NCI-H1092 (cell line): ENCODE data around the gene PARVA.

Experiments used
- DNase-seq: peaks from one replicate; lab custom pipeline; 2025; lab: John Stamatoyannopoulos, UW

Gene PARVA

GRCh38 chr11:12531020-12531419, 153.6 kb downstream of the PARVA start:
- no peak for DNase-seq

- DNase-seq = no peak
Observed at GRCh38 chr11:12531681-12532080, 154.3 kb downstream of the PARVA start.

GRCh38 chr11:12532580-12532979, 155.2 kb downstream of the PARVA start:
- DNase-seq = no peak

DNA sequence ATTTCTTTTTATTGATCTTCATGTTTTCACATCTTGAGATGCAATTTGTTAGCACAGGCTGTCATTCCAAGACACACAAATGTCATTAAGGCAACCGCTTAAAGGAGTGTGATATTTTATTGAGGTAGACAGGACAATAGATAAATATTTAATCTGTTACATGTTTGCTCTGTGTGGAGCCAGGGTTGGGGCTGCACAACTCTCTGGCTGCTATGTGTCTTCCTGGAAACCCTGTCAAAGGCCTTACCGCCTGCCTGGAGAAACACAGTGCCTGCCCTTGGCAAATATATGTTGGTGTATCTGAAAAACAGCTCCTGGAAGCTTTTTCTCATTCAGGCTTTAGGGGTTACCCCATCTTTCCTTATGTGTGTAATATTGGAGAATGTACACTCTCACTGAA, 157.2 kb downstream of the PARVA start:
- no peak for DNase-seq

GRCh38 chr11:12535321-12535720, 157.9 kb downstream of the PARVA start:
- DNase-seq = no peak

DNA sequence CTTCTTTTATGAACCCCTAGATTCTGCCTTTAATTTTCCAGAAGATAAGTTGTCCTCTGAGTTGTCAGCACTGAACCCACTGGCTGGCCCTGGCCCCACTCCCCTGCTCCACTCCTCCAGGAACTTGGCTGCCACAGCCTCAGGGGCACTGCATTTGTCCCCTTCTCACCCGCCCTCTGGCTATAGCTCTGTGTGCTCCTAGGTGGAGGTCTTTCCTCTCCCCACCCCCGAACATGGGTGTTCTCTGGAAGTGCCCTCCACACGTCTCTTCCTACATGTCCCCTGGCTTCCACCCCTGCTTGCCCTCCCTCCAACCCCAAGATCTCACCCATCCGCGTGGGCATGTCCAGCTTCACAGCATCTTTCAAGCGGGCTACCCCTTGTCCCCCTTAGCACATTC, 159.2 kb downstream of the PARVA start:
- no peak for DNase-seq

- no peak for DNase-seq
Observed at GRCh38 chr11:12537778-12538401, 160.5 kb downstream of the PARVA start.

- DNase-seq = no peak
Observed at GRCh38 chr11:12538889-12539421, 161.6 kb downstream of the PARVA start.

GRCh38 chr11:12539572-12539971, 162.2 kb downstream of the PARVA start:
- DNase-seq = no peak

DNA sequence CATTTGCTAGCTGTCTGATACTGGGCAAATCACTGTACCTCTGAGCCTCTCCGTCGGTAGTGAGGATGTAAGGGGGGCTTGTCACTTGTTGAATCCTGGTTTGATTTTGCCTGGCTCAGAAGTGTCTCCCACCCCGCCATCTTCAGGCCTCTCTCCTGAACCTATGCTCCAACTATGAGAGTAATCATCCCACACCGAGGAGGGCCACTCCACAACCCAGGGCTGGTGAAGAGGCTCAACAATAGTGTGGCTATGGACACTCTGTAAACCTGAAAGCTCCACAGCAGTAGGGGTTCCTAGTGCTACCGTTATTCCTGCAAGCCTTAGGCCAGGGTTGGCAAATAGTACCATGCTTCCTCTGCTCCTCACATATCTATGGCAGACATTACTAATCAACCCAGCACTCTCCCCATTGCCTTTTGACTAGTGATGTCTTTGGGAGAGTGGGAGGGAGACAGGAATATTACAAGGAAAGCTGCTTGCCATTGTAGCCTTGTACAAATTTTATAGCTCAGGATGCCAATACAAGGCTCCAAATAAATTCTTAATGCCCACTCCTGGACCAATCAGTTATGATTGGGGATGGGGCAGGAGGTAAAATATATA, 162.8 kb downstream of the PARVA start:
- DNase-seq = no peak

DNA sequence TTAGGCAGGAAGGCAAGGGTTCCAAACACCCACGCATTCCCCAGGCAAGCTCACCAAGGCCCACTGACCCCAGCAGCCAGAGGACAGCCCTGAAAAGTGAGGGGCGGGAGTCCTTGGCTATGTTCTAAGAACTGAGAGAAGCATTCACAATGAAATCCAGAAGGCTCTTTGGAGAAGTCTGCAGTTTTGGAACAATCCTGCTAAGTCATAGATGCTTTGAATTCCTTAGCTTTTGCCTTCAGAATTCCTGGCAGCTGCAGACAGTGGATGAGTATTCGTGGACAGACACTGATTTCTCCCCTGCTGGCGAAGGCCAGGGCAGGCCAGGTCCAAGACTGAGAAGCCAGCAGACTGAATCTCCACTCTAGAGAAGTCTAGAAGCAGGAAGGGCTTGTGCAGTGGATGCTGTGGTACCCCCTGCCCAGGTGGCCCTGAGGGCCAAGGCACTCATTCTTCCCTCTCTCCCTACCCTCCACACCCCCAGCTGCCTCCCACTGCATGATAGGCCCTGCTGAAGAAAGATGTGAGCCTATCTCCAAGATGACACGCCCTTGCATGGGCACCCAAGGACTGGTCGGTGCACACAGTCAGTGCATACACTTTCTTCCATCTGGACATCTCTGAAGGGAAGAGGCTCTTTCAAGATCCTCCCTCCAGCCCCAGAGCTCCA, 163.7 kb downstream of the PARVA start:
- no peak for DNase-seq

GRCh38 chr11:12541583-12542151, 164.3 kb downstream of the PARVA start:
- no peak for DNase-seq

DNA sequence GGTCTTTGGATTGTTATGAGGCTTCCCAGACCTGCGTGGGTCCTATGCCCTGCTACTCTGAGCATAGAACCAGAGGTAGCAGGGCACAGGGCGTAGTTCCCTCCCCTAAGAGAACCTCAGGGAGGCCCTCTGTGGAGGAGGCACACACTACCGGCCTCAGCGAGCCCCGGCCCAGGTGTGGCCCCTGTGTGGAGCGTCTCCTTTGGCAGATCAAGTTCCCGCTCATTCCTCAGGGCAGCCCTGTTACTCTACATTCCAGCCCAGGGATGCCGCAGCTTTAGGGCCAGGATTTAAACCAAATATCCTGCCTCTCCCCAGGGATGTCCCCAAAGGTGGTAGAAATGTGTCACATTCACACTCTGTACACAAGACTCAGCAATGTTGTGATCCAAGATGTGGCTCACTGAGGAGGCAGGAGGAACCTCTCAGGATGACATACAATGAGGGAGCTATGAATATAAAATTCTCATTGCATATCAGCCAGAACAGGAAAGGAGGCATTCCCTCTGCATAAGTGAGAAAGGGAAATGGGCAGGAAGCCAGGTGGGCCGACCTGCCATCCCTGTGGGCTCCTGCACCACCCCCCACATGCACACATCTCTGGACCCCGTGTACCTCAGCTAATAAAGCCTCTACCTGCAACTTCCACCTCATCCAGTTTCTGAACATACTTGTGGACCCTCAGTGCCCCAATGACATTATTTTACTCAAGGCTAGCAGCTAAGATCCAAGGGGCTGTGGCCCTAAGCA, 165.0 kb downstream of the PARVA start:
- no peak for DNase-seq

GRCh38 chr11:12543596-12544415, 166.4 kb downstream of the PARVA start:
- no peak for DNase-seq

DNA sequence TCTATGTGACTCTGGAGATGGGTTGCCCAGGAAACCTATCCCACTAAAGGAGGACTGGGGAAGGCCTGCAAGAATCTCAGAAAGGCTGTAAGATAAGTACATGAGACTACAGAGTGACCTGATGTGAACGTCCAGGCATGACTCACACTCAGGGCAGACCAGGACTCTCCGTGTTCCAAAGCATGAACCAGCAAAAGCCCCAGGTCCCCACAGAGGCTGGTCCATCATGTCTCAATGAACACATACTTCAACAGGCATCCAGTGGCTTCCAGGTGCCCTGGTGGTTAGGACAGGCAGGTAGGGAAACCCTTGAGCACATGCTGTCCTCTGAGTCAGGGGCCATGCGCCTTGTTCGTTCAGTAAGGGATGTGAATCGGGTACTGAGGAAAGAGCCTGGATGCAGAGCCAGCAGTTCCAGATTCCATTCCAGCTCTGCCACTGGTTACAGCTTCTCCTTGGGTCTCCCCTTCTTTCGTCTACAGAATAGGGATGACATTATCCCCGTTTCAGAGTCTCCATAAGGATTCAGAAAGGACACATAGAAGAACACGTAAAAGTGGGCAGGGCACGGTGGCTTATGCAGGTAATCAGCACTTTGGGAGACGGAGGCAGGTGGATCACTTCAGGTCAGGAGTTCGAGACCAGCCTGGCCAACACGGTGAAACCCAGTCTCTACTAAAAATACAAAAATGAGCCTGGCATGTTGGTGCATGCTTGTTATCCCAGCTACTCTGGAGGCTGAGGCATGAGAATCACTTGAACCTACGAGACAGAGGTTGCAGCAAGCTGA, 167.8 kb downstream of the PARVA start:
- no peak for DNase-seq

GRCh38 chr11:12546122-12546521, 168.8 kb downstream of the PARVA start:
- no peak for DNase-seq

DNA sequence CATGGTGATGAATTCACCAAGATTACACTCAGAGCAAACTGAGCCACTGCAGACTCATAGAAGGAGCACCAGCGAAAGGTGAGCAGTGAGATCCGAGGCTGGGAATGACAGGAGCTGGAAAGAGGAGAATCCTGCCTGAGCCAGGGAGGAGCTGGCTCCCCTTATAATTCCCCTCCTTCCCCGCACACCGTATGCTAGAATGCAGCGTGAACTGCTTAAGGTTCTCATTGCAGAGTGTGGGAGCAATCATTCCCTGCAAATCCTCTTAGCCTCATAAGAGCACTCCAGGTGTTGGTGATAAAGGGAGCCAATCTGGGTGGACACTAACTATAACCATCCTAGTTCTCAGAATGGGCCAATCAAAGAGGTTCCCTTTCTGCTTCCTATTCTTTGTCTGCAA, 169.3 kb downstream of the PARVA start:
- no peak for DNase-seq

DNA sequence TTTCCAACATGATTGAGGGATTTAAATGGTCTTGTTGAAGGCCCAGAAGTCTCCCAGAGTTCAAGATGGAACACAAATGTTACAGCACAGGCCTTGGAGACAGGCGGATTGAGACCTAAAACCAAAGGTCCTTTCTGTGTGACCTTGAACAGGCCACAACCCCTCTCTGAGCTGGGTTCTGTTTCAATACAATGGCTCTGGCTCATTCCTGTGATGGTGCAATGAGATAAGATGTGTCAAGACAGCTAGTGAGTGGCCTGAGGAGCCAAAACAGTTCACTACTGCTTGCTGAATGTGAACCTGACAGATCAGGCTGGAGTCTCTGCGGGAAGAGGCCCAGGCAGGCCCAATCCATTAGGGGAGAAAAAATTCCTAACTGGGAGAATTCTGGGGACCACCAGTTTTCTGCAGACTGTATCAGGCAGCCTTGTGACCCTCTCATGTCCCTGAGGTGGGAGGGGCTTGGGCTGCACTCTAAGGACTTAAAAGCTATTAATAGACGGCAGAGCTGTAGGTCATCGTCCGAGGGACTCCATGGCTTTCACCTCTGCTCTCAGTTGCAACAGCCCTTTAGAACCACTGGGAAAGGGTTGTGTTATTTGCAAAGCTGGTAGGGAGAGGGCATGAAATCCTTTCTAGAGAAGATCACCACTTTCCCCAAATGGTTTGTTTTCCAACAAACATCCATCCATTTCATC, 170.7 kb downstream of the PARVA start:
- DNase-seq = no peak

DNA sequence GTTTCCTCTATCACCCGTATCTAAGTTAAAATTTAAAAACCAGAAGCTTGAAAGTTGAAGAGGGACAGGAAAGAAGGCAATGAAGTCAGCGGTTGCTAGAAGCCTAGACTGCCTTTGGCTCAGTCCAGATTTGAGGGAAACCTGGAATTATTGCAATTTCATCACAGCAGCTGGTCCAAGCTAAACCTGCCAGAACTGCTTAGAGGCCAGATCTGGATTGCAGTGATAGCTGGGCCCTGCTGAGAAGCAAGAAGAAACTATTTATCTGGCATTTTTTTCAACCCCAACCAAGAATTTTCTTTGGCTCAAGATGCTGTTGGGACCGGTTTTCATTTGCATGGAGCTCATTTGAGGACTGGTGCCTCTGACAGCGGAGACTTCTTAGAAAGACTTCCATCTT, 175.3 kb downstream of the PARVA start:
- DNase-seq = no peak

DNA sequence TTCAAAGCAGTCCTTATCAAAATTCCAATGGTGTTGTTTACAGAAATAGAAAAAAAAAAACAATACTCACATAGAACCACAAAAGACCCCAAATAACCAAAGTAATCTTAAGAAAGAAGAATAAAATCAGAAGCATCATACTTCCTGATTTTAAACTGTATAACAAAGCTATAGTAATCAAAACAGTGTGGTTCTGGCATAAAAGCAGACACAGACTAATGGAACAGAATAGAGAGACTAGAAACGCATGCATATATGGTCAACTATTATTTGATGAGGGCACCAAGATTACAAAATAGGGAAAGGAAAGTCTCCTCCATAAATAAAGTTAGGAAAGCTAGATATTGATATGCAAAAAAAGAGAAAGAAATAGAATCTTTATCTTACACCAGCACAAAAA, 176.8 kb downstream of the PARVA start:
- DNase-seq = no peak
